HG03378 (cell line): ENCODE measurements around the gene UBL5.
"Not testable (repeated sequence)": the region's sequence is repeated elsewhere in the genome, so short reads cannot be mapped to it uniquely, and the experiment has no call there.

ENCODE experiments used
- ATAC-seq: cut with Tn5 transposase; IDR thresholded peaks from one replicate; pipeline ENCODE4 v1.9.1; 2021; ENCODE audit warnings: mild to moderate bottlenecking, moderate library complexity; ENCODE audit not compliant: unreplicated experiment

The UBL5 gene

DNA sequence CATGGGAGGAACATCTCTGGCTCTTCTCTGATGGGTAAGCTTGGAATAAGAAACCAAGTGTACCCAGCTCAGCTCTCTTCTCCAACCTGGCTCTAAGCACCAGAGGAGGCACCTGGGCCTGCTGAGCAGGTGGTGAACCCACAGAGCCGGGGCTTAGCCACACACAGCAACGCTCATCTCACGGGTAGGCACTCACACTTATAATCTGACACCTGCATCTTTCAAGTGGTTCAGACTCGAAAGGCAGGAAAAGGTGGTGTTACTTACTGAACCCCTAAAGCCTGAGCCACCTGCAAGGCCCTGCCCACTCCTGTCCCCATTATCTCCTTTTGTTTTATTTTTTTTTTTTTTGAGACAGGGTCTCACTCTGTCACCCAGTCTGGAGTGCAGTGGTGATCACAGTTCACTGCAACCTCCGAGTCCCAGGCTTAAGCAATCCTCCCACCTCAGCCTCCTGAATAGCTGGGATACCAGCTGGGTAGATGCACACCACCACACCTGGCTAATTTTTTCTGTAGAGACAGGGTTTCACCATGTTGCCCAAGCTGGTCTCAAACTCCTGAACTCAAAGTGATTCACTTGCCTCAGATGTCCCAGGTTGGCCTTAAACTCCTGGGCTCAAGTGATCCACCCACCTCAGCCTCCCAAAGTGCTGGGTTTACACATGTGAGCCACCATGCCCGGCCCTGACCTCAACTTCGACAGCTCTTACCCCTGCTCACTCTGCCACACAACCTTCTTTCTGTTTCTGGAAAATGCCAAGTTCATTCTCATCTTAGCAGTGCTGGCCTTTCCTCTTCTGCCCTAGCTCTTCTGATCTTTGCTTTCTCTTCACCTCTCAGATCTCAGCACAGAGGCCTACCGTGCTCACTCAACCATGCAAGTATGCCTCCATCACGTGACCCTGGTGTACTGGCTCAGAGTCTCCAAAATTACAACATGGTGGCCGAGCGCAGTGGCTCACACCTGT lies 18.6 kb upstream of the UBL5 start:
- ATAC-seq: no peak

GRCh38 chr19:9811139-9811538 lies 16.6 kb upstream of the UBL5 start:
- no peak for ATAC-seq

GRCh38 chr19:9818175-9818733 lies 9.5 kb upstream of the UBL5 start:
- no peak for ATAC-seq

GRCh38 chr19:9818734-9819595 lies 8.8 kb upstream of the UBL5 start, which contains the start of gene FBXL12:
TSS of gene FBXL12 (minus strand) at chr19:9819079. CDS start at chr19:9818813, 266 bp downstream.
- peak; percentile 63 for ATAC-seq

DNA sequence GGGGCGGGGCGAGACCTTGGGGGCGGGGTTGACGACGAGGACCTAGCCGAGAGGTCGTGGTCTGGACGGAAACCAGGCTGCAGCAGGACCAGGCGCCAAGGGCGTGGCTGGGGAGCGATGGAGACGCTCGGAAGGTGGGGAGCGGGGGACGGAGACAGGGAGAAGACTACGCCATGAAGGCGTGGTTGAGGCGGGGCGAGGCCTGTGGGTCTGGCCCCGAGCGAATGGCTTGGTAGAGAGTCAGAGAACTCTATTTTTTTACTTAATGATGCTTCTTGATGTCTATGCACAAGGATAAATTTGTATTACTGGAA lies 8.2 kb upstream of the UBL5 start:
- ATAC-seq: no peak

GRCh38 chr19:9820034-9820433 lies 7.7 kb upstream of the UBL5 start:
- not testable (repeated sequence) for ATAC-seq

- ATAC-seq: no peak
These were observed 3.9 kb upstream of the UBL5 start for GRCh38 chr19:9823816-9824215.

DNA sequence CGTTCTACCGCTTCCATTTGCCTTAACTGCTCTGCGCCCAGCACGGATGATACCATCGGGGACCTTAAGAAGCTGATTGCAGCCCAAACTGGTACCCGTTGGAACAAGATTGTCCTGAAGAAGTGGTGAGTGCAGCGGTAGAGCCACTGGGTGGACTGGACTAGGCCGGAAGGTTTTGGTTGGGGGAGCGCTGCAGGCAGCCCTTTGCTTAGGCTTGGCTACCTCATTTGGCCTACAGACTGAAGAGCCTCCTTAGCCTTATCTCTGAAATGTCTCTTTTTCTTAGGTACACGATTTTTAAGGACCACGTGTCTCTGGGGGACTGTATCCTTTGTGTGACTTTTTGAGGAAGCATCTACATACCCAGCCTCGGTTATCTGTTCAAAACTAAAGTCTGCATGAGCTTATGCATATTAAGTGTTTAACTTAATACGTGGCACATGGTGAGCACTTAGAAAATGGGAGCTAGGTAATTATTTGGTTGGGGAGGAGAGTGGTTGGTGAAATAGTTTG lies 889 bp downstream of the UBL5 start:
- ATAC-seq: no peak

GRCh38 chr19:9834307-9834725 lies 6.6 kb downstream of the UBL5 start:
- no peak for ATAC-seq

GRCh38 chr19:9834726-9835506 lies 7.2 kb downstream of the UBL5 start, which contains the start of gene PIN1:
TSS of gene PIN1 (plus strand) at chr19:9835318. CDS start at chr19:9835345, 27 bp downstream.
- peak; percentile 78 for ATAC-seq

GRCh38 chr19:9835507-9835949 lies 7.8 kb downstream of the UBL5 start:
- ATAC-seq: peak; percentile 5

DNA sequence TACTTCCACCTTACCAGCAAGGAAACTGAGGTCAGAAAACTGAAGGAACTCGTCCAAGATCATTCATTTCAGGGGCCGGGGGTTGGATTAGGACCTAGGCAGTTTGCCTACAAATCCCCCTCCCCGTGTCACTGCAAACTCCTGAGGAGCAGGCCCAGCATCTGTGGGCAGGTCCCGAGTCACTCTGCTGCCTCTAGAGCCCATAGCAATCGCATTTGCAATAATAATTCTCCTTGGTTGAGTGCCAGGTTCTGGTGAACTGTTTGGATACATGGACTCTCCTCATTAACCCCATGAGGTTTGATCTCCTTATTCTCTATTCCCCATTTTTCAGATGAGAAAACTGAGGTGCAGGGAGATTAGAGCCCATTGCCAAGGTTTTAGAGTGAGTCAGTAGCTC lies 8.3 kb downstream of the UBL5 start:
- ATAC-seq: no peak

DNA sequence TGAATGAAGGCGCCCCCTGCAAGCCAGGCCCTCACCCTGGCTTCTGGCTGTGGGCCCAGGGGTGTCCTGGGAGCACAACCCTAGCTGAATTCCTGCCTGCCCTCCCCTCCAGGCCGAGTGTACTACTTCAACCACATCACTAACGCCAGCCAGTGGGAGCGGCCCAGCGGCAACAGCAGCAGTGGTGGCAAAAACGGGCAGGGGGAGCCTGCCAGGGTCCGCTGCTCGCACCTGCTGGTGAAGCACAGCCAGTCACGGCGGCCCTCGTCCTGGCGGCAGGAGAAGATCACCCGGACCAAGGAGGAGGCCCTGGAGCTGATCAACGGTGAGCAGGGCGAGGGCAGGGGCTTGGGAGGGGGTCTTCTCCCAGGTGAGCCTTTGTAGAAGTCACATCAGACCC lies 10.6 kb downstream of the UBL5 start:
- ATAC-seq: no peak

DNA sequence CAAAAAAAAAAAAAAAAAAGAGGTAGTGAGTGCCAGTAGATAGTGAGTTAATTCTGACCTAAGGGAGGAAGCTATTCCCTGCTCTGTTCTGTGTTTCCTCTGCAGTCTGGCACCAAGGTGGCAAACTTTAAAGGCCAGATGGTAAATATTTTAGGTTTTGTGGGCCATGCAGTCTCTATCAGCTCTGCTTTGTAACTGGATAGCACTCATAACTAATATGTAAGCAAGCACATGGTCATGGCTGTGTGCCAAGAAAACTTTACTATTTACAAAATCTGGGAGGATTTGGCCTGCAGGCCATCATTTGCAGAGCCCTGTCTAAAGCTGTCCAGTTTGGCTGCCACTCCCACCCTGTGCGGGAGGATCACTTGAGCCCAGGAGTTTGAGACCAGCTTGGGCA lies 11.7 kb downstream of the UBL5 start:
- no peak for ATAC-seq

GRCh38 chr19:9842834-9843625 lies 15.3 kb downstream of the UBL5 start:
- no peak for ATAC-seq

GRCh38 chr19:9843626-9844273 lies 16.0 kb downstream of the UBL5 start:
- not testable (repeated sequence) for ATAC-seq

GRCh38 chr19:9847087-9847671 lies 19.5 kb downstream of the UBL5 start:
- no peak for ATAC-seq

DNA sequence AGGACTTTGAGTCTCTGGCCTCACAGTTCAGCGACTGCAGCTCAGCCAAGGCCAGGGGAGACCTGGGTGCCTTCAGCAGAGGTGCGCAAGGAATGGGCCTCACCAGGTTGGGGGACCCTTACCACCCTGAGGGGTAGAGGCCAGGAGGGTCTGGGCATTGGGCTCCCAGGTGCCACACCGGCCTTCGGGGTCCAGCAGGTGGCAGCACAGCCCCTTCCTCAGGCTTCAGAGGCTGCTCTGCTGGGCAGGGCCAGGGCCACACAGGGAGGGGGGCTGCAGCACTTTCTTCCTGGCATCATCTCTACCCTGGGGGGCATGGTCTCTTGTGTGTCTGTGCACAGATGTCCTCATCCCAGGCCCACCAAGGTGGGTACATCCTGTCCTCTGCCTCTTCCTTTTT lies 20.3 kb downstream of the UBL5 start:
- no peak for ATAC-seq

DNA sequence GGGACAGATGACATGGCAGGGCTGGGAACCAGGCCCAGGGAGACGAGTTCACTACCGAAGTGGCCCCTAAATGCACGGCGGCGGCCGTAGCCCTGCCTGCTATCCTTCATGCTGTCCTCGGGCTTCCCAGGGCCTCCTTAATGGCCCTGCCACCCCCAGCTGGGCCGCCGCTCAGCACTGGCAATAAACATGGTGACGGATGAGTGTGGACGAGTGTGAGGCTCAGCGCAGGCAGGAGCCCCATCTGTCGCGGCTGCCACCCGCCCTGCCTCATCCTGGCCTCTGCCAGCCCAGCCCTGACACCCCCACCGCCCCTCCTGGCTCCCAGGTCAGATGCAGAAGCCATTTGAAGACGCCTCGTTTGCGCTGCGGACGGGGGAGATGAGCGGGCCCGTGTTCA lies 21.0 kb downstream of the UBL5 start:
- ATAC-seq: no peak
